ENCODE results near the gene HIC1.

- TF ChIP-seq CTCF (IDR thresholded peaks at IDR 0.05): no peak
- no peak for TF ChIP-seq POLR2A (IDR thresholded peaks at IDR 0.05)
Measured at GRCh38 chr17:2051061-2051932, 3.6 kb upstream of the HIC1 start.
